Esophagus squamous epithelium (tissue), 4 donors: ENCODE results near the gene KRT35.

ENCODE experiments used
- CTCF ChIP-seq, 6 experiments: fragments of 450-650 bp in 4 of 6; fragments of 200-600 bp in 2 of 6; sonication (generic) in 2 of 6; IDR thresholded peaks; one replicate each; pipeline ENCODE4 v1.5.1; 2016 to 2019; ENCODE audit warnings: antibody characterized with exemption in 6 of 6, mild to moderate bottlenecking in 4 of 6, moderate library complexity in 4 of 6
- POLR2A ChIP-seq, 4 donors: fragments of 450-650 bp; IDR thresholded peaks; one replicate each; pipeline ENCODE4 v1.6.1; 2017; ENCODE audit warnings: antibody characterized with exemption in 4 of 4, mild to moderate bottlenecking in 4 of 4, moderate library complexity in 3 of 4

DNA sequence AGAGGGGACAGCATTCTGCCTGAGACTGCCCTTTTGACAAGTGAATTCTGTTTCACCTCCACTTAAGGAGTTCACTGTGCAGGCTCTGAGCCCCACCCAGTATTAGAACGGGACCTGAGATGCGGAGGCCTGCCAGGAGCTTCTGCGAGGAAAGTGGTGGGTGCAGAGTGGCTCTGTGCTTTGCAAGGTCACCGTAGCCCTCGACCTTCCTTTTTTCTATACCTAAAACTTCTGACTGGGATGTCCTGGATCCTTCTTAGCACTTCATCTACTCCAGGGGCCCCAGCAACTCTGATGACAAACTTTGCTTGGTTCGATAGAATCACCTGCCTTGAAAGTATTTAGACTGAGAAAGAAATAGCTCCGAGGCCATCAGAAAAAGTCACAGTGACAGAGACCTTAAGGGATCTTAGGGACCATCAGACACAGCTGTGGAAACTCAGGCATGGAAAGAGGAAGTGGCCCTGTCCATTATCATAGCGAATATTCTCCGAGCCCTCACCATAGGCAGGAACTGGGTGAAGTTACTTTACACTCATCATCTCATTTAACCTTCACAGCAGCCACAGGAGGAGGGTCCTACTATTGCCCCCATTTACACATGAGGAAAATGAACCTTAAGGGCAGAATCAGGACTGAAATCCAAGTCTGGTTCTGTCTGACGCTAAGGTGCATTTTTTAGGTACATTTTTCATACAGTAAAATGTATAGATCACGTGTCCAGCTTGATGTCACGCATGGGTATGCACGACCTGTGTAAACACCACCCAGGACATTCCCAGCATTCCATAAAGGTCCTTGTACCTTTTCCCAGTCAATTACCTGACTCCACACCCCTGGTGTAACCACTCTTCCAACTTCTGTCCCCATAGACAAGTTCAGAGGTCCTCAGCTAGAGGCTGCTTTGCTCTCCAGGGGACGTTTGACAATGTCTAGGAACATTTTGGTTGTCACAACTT, 25.1 kb upstream of the KRT35 start:
- TF ChIP-seq CTCF (IDR thresholded peaks at IDR 0.05), result no peak
- no peak for TF ChIP-seq POLR2A (IDR thresholded peaks at IDR 0.05)
